HFF-Myc (cell line): ENCODE data around the gene LIPG.

ENCODE experiments used
- DNase-seq: peaks from one replicate; pipeline ENCODE4 v3.0.0-alpha.2; 2011; ENCODE audit warnings: low read depth; ENCODE audit errors: extremely low read depth
- H3K4me3 ChIP-seq: replicated peaks from 2 replicates; pipeline ENCODE4 v1.5.1; 2011; ENCODE audit warnings: low read depth, mild to moderate bottlenecking, control low read depth, low read length
- CTCF ChIP-seq: IDR thresholded peaks from 2 replicates; pipeline ENCODE4 v1.5.1; 2012; ENCODE audit warnings: mild to moderate bottlenecking, low read depth, low read length, control low read depth; ENCODE audit errors: missing control alignments

LIPG gene

GRCh38 chr18:49616618-49617328 is 54.9 kb downstream of the LIPG start:
- DNase-seq: no peak
- H3K4me3 ChIP-seq: no peak overlapping the region
- TF ChIP-seq CTCF: no peak

GRCh38 chr18:49617329-49617695 is 55.5 kb downstream of the LIPG start:
- TF ChIP-seq CTCF: no peak
- DNase-seq: no peak

GRCh38 chr18:49617865-49618264 is 56.0 kb downstream of the LIPG start:
- TF ChIP-seq CTCF: no peak
- DNase-seq: no peak

More at GRCh38 chr18:49617329-49617695, 55.5 kb downstream of the LIPG start:
- H3K4me3 ChIP-seq: no peak overlapping the region

GRCh38 chr18:49618742-49619681 is 57.2 kb downstream of the LIPG start:
- TF ChIP-seq CTCF: no peak
- no peak for DNase-seq
- H3K4me3 ChIP-seq: no peak overlapping the region

More at GRCh38 chr18:49617865-49618264, 56.0 kb downstream of the LIPG start:
- no peak overlapping the region for H3K4me3 ChIP-seq

GRCh38 chr18:49619801-49620200 is 57.9 kb downstream of the LIPG start:
- DNase-seq: no peak
- no peak for TF ChIP-seq CTCF
- H3K4me3 ChIP-seq: no peak overlapping the region

GRCh38 chr18:49621301-49621700 is 59.4 kb downstream of the LIPG start:
- no peak overlapping the region for H3K4me3 ChIP-seq
- no peak for DNase-seq
- no peak for TF ChIP-seq CTCF
